Measurements from ENCODE around the gene TLCD1.
"Not testable (repeated sequence)": the region's sequence is repeated elsewhere in the genome, so short reads cannot be mapped to it uniquely, and the experiment has no call there.

DNA sequence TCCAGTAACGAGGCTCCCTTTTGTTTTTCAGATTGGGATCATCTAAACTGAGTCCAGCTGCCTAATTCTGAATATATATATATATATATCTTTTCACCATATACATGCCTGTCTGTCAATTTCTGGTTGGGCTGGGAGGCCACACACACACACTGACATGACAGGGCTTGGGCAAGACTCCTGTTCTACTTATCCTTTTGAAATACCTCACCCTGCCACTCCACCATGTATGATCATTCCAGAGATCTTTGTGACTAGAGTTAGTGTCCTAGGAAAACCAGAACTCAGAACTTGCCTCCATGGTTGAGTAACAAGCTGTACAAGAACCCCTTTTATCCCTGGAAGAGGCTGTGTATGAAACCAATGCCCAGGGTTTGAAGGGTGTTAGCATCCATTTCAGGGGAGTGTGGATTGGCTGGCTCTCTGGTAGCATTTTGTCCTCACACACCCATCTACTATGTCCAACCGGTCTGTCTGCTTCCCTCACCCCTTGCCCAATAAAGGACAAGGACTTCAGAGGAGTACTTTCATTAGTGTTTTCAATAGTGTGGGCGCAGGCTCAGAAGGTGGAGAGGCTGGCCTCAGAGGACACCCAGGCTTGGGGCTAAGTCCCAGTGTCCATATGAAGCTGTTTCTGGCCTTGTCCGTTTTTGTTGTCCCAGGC, 2.1 kb downstream of the TLCD1 start:
- TF ChIP-seq POLR2A (IDR thresholded peaks at IDR 0.05; ENCODE audit: low read length); GATA1 (IDR thresholded peaks at IDR 0.05; ENCODE audit: low read depth, low read length): not testable (repeated sequence)
